Fibroblast of gingiva (primary cell): ENCODE results near the gene FHDC1.

Experiments used
- DNase-seq: peaks from one replicate; pipeline ENCODE4 v3.0.0-alpha.2; 2011; ENCODE audit warnings: low read depth

FHDC1 gene

GRCh38 chr4:152981278-152981677 lies 45.2 kb downstream of the FHDC1 start:
- DNase-seq, result no peak

GRCh38 chr4:152981842-152982241 lies 45.7 kb downstream of the FHDC1 start:
- DNase-seq, result no peak

- no peak for DNase-seq
These were observed 47.1 kb downstream of the FHDC1 start for GRCh38 chr4:152983221-152983620.

- no peak for DNase-seq
These were observed 47.8 kb downstream of the FHDC1 start for GRCh38 chr4:152983774-152984411.

GRCh38 chr4:152988721-152989553 lies 52.8 kb downstream of the FHDC1 start:
- DNase-seq, result no peak

- DNase-seq, result no peak
These were observed 53.4 kb downstream of the FHDC1 start for GRCh38 chr4:152989554-152989970.

- DNase-seq, result no peak
These were observed 54.5 kb downstream of the FHDC1 start for GRCh38 chr4:152990471-152991131.

GRCh38 chr4:152991398-152991797 lies 55.3 kb downstream of the FHDC1 start:
- DNase-seq, result no peak

GRCh38 chr4:152992027-152992426 lies 55.9 kb downstream of the FHDC1 start:
- DNase-seq, result no peak

- DNase-seq, result no peak
These were observed 56.3 kb downstream of the FHDC1 start for GRCh38 chr4:152992466-152992865.

GRCh38 chr4:152994038-152994437 lies 57.9 kb downstream of the FHDC1 start:
- DNase-seq, result no peak

GRCh38 chr4:152996111-152996571 lies 60.0 kb downstream of the FHDC1 start:
- DNase-seq, result no peak

- no peak for DNase-seq
These were observed 60.5 kb downstream of the FHDC1 start for GRCh38 chr4:152996672-152997071.

- DNase-seq, result no peak
These were observed 61.2 kb downstream of the FHDC1 start for GRCh38 chr4:152997288-152997687.

GRCh38 chr4:152997771-152998487 lies 61.8 kb downstream of the FHDC1 start:
- no peak for DNase-seq

- no peak for DNase-seq
These were observed 62.7 kb downstream of the FHDC1 start for GRCh38 chr4:152998861-152999260.

GRCh38 chr4:152999346-153000075 lies 63.4 kb downstream of the FHDC1 start:
- DNase-seq, result no peak

GRCh38 chr4:153000076-153000420 lies 63.9 kb downstream of the FHDC1 start:
- DNase-seq, result no peak

GRCh38 chr4:153001626-153002025 lies 65.5 kb downstream of the FHDC1 start:
- no peak for DNase-seq

GRCh38 chr4:153002110-153002509 lies 66.0 kb downstream of the FHDC1 start:
- DNase-seq, result no peak

GRCh38 chr4:153004081-153004850 lies 68.1 kb downstream of the FHDC1 start:
- no peak for DNase-seq
